Ovary (tissue), 3 donors: ENCODE data around the gene CTAG1B.

Experiments
- EP300 ChIP-seq: sonication (generic); formaldehyde crosslinking; IDR thresholded peaks from one replicate; pipeline ENCODE4 v1.6.1; 2017; ENCODE audit warnings: antibody characterized with exemption
- TF ChIP-seq, protein P1 (sequence below), 3 donors: fragments of 450-650 bp in 2 of 3; fragments of 200-600 bp in 1 of 3; IDR thresholded peaks; one replicate each; pipeline versions ENCODE4 v1.5.1 to v1.8.0; 2016 to 2022; ENCODE audit warnings: antibody characterized with exemption in 3 of 3, mild to moderate bottlenecking in 1 of 3
- donor health status: DM: no; HTN: no; CAD: no.

DNA sequence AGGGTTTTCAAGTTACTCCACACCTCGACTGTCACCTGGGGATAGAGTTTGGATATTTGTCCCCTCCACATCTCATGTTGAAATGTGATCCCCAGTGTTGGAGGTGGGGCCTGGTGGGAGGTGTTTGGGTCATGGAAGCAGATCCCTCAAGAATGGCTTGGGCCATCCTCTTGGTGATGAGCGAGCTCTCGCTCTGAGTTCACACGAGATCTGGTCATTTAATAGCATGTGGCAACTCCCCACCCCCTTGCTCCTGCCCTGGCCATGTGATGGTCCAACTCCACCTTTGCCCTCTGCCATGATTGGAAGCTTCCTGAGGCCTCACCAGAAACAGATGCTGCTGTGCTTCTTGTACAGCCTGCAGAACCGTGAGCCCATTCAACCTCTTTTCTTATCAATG is 25.9 kb downstream of the CTAG1B start:
- TF ChIP-seq, protein P1, sequence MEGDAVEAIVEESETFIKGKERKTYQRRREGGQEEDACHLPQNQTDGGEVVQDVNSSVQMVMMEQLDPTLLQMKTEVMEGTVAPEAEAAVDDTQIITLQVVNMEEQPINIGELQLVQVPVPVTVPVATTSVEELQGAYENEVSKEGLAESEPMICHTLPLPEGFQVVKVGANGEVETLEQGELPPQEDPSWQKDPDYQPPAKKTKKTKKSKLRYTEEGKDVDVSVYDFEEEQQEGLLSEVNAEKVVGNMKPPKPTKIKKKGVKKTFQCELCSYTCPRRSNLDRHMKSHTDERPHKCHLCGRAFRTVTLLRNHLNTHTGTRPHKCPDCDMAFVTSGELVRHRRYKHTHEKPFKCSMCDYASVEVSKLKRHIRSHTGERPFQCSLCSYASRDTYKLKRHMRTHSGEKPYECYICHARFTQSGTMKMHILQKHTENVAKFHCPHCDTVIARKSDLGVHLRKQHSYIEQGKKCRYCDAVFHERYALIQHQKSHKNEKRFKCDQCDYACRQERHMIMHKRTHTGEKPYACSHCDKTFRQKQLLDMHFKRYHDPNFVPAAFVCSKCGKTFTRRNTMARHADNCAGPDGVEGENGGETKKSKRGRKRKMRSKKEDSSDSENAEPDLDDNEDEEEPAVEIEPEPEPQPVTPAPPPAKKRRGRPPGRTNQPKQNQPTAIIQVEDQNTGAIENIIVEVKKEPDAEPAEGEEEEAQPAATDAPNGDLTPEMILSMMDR (IDR thresholded peaks at IDR 0.05): no peak
- TF ChIP-seq EP300: no peak
